Kidney epithelial cell (primary cell): ENCODE measurements around the gene SLC35E4. TPM values are rescaled to one million over a fixed set of nuclear protein-coding genes. Genes with fewer than 3 reads are reported as not detected.

ENCODE experiments used
- DNase-seq: peaks from one replicate; pipeline ENCODE4 v3.0.0-alpha.2; 2010; ENCODE audit warnings: low read depth
- H3K27me3 ChIP-seq: 2 replicates; pipeline ENCODE4 v1.6.0; 2011; ENCODE audit warnings: low read length; ENCODE audit not compliant: control insufficient read depth, insufficient read depth
- H3K36me3 ChIP-seq: 2 replicates; pipeline ENCODE4 v1.5.1; 2011; ENCODE audit warnings: low read length; ENCODE audit not compliant: control insufficient read depth, insufficient read depth
- H3K4me3 ChIP-seq: 2 replicates; pipeline ENCODE4 v1.5.1; 2011; ENCODE audit warnings: low read depth, mild to moderate bottlenecking, control low read depth, low read length
- total RNA-seq: library from RNA; depleted of rRNA; stranded (reverse); fragments of >200 nt; gene quantifications from 2 replicates; pipeline ENCODE4 v1.2.3, GENCODE V29; 2015
- TF ChIP-seq, protein P1 (sequence below): IDR thresholded peaks from 2 replicates; pipeline ENCODE4 v1.5.1; 2011; ENCODE audit warnings: mild to moderate bottlenecking, moderate library complexity, low read length, control low read depth, inconsistent platforms; ENCODE audit not compliant: insufficient read depth, poor library complexity, severe bottlenecking

SLC35E4 gene
- total RNA-seq, 1 donor from 2014 or later: 8.3 TPM

DNA sequence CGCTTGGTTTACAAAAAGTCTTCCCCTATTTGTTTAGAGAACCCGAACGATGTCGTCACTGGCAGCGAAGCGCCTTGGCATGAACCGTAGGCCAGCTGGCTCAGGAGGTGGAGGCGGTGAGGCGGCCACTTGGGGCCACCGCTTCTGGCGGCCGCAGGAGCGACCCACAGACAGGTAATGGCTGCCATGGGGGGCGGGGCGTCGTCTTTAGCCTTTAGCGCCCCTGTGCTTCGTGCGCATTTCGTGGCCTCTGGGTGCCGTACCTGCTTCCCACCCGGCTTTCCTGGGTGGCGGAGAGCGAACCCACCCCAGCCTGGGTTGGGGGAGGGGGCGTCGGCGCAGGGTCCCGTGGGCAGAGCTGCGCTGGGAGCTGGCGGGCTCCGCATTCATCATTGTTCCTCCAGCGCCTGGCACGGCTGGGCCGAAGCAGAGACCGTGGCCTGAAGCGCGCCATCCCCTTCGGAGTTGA lies 58.6 kb downstream of the SLC35E4 start:
- Histone ChIP-seq H3K4me3 (peak overlapping the region; percentile 49), H3K36me3 (no peaks in the 10 kb centered on the region), H3K27me3 (peaks cover 2% of the 10 kb centered on the region)
- TF ChIP-seq, protein P1, sequence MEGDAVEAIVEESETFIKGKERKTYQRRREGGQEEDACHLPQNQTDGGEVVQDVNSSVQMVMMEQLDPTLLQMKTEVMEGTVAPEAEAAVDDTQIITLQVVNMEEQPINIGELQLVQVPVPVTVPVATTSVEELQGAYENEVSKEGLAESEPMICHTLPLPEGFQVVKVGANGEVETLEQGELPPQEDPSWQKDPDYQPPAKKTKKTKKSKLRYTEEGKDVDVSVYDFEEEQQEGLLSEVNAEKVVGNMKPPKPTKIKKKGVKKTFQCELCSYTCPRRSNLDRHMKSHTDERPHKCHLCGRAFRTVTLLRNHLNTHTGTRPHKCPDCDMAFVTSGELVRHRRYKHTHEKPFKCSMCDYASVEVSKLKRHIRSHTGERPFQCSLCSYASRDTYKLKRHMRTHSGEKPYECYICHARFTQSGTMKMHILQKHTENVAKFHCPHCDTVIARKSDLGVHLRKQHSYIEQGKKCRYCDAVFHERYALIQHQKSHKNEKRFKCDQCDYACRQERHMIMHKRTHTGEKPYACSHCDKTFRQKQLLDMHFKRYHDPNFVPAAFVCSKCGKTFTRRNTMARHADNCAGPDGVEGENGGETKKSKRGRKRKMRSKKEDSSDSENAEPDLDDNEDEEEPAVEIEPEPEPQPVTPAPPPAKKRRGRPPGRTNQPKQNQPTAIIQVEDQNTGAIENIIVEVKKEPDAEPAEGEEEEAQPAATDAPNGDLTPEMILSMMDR: no peak
- DNase-seq: no peak

DNA sequence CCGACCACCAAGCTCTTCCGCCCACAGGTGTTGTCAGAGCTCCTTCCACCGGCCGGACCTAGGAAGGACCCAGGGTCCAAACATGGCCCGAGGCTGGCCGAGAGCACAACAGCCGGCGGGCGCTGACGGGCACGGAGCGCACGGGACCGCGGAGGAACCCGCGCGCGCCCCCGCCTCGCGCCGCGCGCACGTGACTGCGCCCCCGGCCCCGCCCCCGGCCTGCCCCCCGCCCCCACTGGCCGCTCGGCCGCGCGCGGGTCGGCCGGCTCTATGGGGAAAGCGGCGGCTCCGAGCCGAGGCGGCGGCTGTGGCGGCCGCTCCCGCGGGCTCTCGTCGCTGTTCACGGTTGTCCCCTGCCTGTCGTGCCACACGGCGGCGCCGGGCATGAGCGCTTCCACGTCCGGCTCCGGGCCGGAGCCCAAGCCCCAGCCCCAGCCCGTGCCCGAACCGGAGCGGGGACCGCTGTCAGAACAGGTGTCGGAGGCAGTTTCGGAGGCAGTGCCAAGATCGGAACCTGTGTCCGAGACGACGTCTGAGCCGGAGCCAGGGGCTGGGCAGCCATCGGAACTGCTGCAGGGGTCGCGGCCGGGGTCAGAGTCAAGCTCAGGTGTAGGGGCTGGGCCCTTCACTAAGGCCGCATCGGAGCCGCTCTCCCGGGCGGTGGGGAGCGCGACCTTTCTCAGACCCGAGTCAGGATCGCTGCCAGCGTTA lies 59.2 kb downstream of the SLC35E4 start, which contains the start of gene OSBP2:
OSBP2 (plus strand) TSS at position 235 of the 711 bp plus-strand sequence; CDS start at position 271, 36 bp downstream.
- no peak for DNase-seq
- TF ChIP-seq, protein P1: no peak
- Histone ChIP-seq H3K36me3 (no peaks in the 10 kb centered on the region), H3K4me3 (peak within 1 kb of the TSS; percentile 59), H3K27me3 (peaks cover 2% of the 10 kb centered on the region)

DNA sequence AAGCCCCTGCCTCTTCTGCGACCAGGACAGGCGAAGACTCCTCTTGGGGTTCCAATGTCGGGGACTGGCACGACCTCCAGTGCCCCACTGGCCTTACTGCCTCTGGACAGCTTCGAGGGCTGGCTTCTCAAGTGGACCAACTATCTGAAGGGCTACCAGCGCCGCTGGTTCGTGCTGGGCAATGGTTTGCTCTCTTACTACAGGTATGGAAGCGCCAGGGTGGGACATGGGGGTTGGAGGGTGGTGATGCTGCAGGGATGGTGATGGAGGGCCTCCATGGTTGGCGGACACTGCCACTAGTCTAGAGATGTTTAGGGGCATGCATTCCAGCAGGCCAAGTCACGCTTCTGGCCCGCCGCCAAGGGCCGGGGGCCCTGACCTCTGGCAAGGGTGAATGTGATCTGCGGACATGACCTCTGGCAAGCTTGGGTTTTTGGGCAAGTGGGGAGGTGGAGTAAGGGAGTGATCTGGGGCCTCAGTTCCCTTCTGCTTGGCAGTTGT lies 59.8 kb downstream of the SLC35E4 start:
- no peak for DNase-seq
- H3K4me3 ChIP-seq: peak overlapping the region; percentile 59
- peaks cover 2% of the 10 kb centered on the region for H3K27me3 ChIP-seq
- no peaks in the 10 kb centered on the region for H3K36me3 ChIP-seq
- TF ChIP-seq, protein P1: no peak

DNA sequence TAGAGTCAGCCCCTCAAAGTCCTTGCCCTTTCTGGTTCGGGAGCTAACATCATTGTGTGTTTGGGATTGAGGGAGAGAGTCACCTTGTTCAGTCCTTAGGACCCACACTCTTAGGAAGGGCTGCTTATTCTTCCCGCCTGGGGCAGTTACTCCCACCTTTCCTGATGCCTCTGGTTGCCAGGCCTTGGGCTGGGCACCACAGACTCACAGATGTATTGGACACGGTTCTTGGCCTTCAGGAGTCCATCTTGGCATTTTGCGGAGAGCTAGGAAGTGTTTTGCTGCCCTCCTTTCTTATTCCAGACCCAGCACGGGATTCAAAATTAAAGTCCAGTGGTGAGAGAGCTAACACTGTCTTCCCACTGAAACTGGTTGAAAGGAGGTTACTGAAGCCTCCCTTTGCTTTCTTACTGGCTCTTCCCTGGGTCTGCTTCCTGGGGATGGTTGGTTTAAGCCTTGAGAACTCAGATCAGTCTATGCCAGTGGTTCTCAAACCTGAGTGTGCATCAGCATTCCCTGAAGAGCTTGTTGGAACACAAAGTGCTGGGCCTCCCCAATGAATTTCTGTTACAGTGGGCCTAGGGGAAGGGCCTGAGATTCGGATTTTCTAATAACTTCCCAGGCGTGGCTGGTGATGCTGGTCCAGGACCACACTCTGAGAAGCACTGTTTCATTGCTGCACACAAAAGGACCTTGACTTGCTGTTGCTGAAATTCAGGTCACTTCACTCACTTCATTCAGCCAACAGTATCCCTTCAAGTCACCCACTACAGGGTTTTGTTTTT lies 60.5 kb downstream of the SLC35E4 start:
- no peak overlapping the region for H3K4me3 ChIP-seq
- DNase-seq: no peak
- TF ChIP-seq, protein P1: no peak
- H3K27me3 ChIP-seq: peaks cover 2% of the 10 kb centered on the region
- H3K36me3 ChIP-seq: no peaks in the 10 kb centered on the region

Other genes starting within 250 kb of the SLC35E4 start
- gene RNF215, start 248.4 kb upstream of the SLC35E4 start, total RNA-seq: 26.9 and 34.2 TPM in 2 replicates
- gene SEC14L2, start 238.8 kb upstream of the SLC35E4 start, total RNA-seq: 31.7 and 36.0 TPM in 2 replicates
- 36.4 and 43.4 TPM in 2 replicates for gene MTFP1, start 210.0 kb upstream of the SLC35E4 start, total RNA-seq
- gene SEC14L3, start 163.8 kb upstream of the SLC35E4 start, total RNA-seq: not detected in 2 replicates
- gene SEC14L4, start 130.1 kb upstream of the SLC35E4 start, total RNA-seq: 0.08 TPM in 1 of 2 replicates, not detected in the other
- 3.7 and 5.8 TPM in 2 replicates for gene SEC14L6, start 89.0 kb upstream of the SLC35E4 start, total RNA-seq
- gene GAL3ST1, start 61.1 kb upstream of the SLC35E4 start, total RNA-seq: 2.5 and 4.0 TPM in 2 replicates
- 93.9 and 99.0 TPM in 2 replicates for gene PES1, start 43.9 kb upstream of the SLC35E4 start, total RNA-seq
- 6.5 and 6.7 TPM in 2 replicates for gene TCN2, start 28.6 kb upstream of the SLC35E4 start, total RNA-seq
- gene DUSP18, start 32.1 kb downstream of the SLC35E4 start, total RNA-seq: 11.0 and 16.2 TPM in 2 replicates
- gene OSBP2, start 59.1 kb downstream of the SLC35E4 start, total RNA-seq: 5.0 and 6.2 TPM in 2 replicates